Gastroesophageal sphincter (tissue), 3 donors: ENCODE measurements around the gene SLC25A41.

Experiments used
- EP300 ChIP-seq: sonication (generic); formaldehyde crosslinking; IDR thresholded peaks from one replicate; pipeline ENCODE4 v1.6.1; 2017; ENCODE audit warnings: antibody characterized with exemption, mild to moderate bottlenecking
- POLR2A ChIP-seq, 2 donors: fragments of 450-650 bp; IDR thresholded peaks; one replicate each; pipeline ENCODE4 v1.6.1; 2017; ENCODE audit warnings: antibody characterized with exemption in 2 of 2, mild to moderate bottlenecking in 2 of 2, moderate library complexity in 1 of 2
- POLR2AphosphoS5 ChIP-seq: sonication (generic); formaldehyde crosslinking; IDR thresholded peaks from one replicate; pipeline ENCODE4 v1.6.1; 2017; ENCODE audit warnings: antibody characterized with exemption
- TF ChIP-seq, protein P1 (sequence below), 4 experiments: fragments of 200-600 bp in 2 of 4; fragments of 450-650 bp in 2 of 4; sonication (generic) in 1 of 4; IDR thresholded peaks; one replicate each; pipeline ENCODE4 v1.5.1; 2017 to 2019; ENCODE audit warnings: antibody characterized with exemption in 4 of 4, mild to moderate bottlenecking in 2 of 4, moderate library complexity in 2 of 4

- no peak for TF ChIP-seq POLR2A (IDR thresholded peaks at IDR 0.05)
- TF ChIP-seq, protein P1, sequence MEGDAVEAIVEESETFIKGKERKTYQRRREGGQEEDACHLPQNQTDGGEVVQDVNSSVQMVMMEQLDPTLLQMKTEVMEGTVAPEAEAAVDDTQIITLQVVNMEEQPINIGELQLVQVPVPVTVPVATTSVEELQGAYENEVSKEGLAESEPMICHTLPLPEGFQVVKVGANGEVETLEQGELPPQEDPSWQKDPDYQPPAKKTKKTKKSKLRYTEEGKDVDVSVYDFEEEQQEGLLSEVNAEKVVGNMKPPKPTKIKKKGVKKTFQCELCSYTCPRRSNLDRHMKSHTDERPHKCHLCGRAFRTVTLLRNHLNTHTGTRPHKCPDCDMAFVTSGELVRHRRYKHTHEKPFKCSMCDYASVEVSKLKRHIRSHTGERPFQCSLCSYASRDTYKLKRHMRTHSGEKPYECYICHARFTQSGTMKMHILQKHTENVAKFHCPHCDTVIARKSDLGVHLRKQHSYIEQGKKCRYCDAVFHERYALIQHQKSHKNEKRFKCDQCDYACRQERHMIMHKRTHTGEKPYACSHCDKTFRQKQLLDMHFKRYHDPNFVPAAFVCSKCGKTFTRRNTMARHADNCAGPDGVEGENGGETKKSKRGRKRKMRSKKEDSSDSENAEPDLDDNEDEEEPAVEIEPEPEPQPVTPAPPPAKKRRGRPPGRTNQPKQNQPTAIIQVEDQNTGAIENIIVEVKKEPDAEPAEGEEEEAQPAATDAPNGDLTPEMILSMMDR (IDR thresholded peaks at IDR 0.05), result no peak
- TF ChIP-seq EP300, result no peak
- no peak for TF ChIP-seq POLR2AphosphoS5
Measured at GRCh38 chr19:6402837-6403608, 30.5 kb downstream of the SLC25A41 start.
